GM15510 (cell line): ENCODE measurements around the gene BCL2L14.

Experiments
- POLR2A ChIP-seq: IDR thresholded peaks from 3 replicates; pipeline ENCODE4 v1.6.1; 2011; ENCODE audit warnings: borderline replicate concordance; ENCODE audit not compliant: insufficient read length; ENCODE audit errors: extremely low read depth

BCL2L14 gene

DNA sequence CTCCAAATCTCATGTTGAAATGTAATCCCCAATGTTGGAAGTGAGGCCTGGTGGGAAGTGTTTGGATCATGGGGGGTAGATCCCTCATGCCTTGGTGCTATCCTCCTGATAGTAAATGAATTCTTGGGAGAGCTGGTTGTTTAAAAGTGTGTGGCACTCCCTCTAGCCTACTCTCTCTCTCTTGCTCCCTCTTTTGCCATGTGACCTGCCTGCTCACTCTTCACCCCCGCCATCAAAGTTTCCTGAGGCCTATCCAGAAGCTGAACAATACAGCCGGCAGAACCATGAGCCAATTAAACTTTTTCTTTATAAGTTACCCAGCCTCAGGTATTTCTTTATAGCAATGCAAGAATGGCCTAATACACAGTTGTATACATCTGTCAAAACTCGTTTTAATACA, 62.5 kb downstream of the BCL2L14 start:
- TF ChIP-seq POLR2A: no peak

- no peak for TF ChIP-seq POLR2A
These were observed 63.0 kb downstream of the BCL2L14 start for GRCh38 chr12:12133785-12134184.

DNA sequence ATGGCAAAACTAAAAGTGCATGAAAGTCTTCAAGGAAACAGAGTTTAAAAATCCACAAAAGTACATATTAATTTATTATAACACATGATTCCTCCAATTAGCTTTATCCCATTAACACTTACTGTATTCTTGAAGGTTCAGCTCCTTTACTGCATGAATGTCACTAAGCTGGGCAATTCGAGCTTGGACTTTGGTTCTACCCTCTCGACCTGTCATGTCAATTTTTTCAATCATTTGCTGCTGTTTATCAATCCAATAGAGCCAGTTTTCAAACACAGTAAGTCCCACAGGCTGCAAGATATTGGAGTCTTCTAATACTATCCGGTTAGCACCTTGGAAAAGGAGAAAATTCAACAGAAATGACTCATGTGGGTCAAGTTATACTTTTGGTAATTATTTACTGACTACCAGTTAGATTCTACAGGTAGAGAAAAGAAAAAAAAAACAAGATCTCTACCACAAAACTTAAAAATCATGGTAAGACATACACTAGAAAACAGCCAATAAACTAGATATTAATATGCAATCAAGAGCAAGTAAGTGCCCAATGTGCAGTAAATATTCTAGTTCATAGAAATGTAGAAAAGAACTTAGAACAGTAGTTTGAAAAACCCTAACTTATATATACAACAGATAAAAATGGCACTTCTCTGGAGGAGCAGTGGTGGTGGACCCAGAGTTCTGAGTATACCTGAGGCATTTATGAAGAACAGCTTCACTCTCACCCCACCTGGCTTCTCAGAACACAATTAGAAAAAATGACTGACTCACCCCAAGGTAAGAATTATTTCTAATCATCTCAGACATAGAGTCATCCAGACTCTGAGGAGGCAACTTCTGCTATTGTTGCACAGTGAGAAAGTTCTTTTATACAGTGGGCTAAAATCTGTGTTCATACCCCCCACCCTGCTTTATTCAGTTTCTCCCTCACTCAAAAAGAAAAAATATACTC, 67.7 kb downstream of the BCL2L14 start:
- TF ChIP-seq POLR2A: no peak

DNA sequence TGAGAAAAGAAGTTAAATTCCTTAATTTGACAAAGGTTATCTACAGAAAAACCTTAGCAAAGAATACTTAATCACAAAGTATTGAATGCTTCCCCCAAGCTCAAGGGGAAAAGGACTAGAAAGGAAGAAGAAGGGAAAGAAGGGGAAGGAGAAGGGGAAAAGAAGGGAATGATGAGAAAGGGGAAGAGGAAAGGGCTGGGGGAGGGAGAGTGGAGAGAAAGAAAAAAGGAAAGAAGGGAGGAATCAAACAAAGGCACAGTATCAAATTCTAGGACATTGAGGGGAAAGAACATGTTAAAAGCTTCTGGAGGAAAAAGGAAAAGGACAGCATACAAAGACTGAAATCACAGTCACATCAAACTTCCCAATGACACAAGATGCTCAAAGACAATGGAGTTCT, 70.3 kb downstream of the BCL2L14 start:
- no peak for TF ChIP-seq POLR2A

DNA sequence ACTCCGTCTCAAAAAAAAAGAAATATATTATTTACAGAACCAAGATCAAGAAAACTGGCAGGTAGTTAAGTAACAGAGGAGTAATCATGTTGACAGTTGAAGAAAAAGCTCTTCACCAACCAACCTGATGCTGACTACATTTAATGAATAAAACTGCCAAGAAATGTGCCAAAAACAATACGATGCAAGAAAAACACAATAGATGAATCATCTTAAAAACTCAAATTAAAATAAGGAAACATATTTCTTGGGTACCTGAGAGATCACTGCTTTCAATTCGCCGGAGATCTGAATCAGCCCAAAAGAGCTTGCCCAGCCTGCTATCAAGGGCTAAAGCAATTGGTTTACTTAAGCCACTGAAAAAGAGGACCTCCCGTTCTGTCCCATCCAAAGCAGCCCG, 76.4 kb downstream of the BCL2L14 start:
- TF ChIP-seq POLR2A: no peak
